PFSK-1 (cell line): Measurements from ENCODE around the gene IP6K1.

Experiments used
- FOXP2 ChIP-seq: optimal IDR thresholded peaks from 2 replicates; pipeline ENCODE3; 2011; ENCODE audit warnings: borderline replicate concordance, control low read depth, inconsistent platforms; ENCODE audit not compliant: insufficient read depth; ENCODE audit errors: extremely low read length, extremely low read depth
- POLR2AphosphoS5 ChIP-seq: IDR thresholded peaks from 2 replicates; pipeline ENCODE4 v1.6.1; 2012; ENCODE audit warnings: low read depth, mild to moderate bottlenecking, control low read depth, low read length, moderate library complexity
- SIN3A ChIP-seq: IDR thresholded peaks from 2 replicates; pipeline ENCODE4 v1.6.1; 2012; ENCODE audit warnings: mild to moderate bottlenecking, low read length, moderate library complexity, borderline replicate concordance; ENCODE audit not compliant: insufficient read depth
- TAF1 ChIP-seq: IDR thresholded peaks from 2 replicates; pipeline ENCODE4 v1.6.1; 2012; ENCODE audit warnings: low read length, control low read depth, borderline replicate concordance; ENCODE audit not compliant: insufficient read depth
- TF ChIP-seq, protein P1 (sequence below), 2 experiments: IDR thresholded peaks; 2 replicates each; pipeline versions ENCODE4 v1.6.1 to v1.8.0; 2011 to 2012; ENCODE audit warnings: low read depth in 2 of 2, low read length in 2 of 2, control low read depth in 1 of 2, inconsistent platforms in 1 of 2, mild to moderate bottlenecking in 1 of 2, moderate library complexity in 1 of 2; ENCODE audit not compliant: insufficient read depth in 1 of 2

IP6K1 gene

GRCh38 chr3:49703956-49704355 lies 82.4 kb downstream of the IP6K1 start:
- TF ChIP-seq FOXP2 = no peak
- TF ChIP-seq, protein P1, sequence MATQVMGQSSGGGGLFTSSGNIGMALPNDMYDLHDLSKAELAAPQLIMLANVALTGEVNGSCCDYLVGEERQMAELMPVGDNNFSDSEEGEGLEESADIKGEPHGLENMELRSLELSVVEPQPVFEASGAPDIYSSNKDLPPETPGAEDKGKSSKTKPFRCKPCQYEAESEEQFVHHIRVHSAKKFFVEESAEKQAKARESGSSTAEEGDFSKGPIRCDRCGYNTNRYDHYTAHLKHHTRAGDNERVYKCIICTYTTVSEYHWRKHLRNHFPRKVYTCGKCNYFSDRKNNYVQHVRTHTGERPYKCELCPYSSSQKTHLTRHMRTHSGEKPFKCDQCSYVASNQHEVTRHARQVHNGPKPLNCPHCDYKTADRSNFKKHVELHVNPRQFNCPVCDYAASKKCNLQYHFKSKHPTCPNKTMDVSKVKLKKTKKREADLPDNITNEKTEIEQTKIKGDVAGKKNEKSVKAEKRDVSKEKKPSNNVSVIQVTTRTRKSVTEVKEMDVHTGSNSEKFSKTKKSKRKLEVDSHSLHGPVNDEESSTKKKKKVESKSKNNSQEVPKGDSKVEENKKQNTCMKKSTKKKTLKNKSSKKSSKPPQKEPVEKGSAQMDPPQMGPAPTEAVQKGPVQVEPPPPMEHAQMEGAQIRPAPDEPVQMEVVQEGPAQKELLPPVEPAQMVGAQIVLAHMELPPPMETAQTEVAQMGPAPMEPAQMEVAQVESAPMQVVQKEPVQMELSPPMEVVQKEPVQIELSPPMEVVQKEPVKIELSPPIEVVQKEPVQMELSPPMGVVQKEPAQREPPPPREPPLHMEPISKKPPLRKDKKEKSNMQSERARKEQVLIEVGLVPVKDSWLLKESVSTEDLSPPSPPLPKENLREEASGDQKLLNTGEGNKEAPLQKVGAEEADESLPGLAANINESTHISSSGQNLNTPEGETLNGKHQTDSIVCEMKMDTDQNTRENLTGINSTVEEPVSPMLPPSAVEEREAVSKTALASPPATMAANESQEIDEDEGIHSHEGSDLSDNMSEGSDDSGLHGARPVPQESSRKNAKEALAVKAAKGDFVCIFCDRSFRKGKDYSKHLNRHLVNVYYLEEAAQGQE (IDR thresholded peaks at IDR 0.05; ENCODE audit: insufficient read depth in 1 of 2, low read depth in 2 of 2, low read length in 2 of 2) = no peak
- no peak for TF ChIP-seq SIN3A
- no peak for TF ChIP-seq POLR2AphosphoS5
- TF ChIP-seq TAF1 = no peak

DNA sequence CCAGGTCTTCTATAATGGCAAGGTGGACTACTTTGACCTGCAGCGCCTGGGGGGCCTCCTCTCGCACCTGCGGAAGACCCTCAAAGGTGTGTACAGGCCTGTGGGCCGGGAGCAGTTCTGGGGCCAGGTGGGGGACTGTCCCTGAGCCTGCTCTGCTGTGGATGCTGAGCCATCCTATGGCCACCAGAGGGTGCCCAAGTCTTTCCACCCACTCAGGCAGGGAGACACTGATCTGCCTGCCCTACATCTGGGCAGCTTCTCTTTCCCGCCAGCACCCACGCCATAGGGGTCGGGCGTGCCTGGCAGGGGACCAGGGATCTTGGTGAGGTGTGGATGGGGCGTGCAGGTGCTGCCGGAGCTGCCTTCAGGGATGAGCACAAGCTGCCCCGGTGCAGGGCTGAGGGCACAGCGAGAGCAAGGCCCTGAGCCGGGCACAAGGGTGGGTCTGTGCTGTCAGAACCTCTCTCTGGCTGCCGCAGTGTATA lies 82.9 kb downstream of the IP6K1 start:
- TF ChIP-seq FOXP2 (peak; percentile 37), POLR2AphosphoS5 (no peak), TAF1 (no peak), SIN3A (no peak)
- TF ChIP-seq, protein P1 (IDR thresholded peaks at IDR 0.05; ENCODE audit: insufficient read depth in 1 of 2, low read depth in 2 of 2, low read length in 2 of 2) = no peak

- TF ChIP-seq POLR2AphosphoS5 (no peak), SIN3A (no peak), TAF1 (no peak), FOXP2 (no peak)
- TF ChIP-seq, protein P1 (IDR thresholded peaks at IDR 0.05; ENCODE audit: insufficient read depth in 1 of 2, low read depth in 2 of 2, low read length in 2 of 2) = no peak
Observed at GRCh38 chr3:49702672-49703071, 83.7 kb downstream of the IP6K1 start.

DNA sequence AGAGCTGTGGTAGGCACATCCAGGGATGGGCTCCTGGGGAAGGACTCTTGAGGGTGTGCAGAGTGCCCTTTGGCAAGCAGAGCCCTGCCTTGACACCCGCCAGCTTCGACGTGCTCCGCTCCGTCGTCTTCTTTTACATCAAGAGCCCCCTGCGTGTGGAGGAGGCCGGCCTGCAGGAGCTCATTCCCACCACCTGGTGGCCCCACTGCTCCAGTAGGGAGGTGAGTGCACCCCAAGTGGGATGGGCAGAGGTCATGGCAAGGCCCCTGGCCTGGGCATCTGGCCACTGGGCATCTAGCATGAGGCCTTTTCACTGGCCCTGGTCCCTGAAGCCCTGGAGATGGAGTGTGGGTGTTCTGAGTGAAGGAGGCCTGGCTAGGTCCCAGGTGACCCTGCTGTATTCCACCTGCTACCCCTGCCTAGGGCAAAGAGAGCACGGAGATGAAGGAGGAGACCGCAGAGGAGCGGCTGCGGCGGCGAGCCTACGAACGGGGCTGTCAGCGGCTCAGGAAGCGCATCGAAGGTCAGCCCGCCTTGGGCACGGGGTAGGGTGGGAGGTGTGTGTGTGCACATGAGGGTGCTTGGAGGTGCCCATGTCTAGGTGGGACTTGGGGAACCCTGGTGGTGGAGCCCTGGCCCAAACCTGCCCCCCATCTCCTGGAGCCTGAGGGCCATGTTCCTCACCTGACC lies 84.8 kb downstream of the IP6K1 start:
- TF ChIP-seq TAF1 (no peak), SIN3A (no peak), FOXP2 (no peak), POLR2AphosphoS5 (no peak)
- TF ChIP-seq, protein P1 (IDR thresholded peaks at IDR 0.05; ENCODE audit: insufficient read depth in 1 of 2, low read depth in 2 of 2, low read length in 2 of 2) = no peak
